ENCODE results near the gene TTLL8.

DNA sequence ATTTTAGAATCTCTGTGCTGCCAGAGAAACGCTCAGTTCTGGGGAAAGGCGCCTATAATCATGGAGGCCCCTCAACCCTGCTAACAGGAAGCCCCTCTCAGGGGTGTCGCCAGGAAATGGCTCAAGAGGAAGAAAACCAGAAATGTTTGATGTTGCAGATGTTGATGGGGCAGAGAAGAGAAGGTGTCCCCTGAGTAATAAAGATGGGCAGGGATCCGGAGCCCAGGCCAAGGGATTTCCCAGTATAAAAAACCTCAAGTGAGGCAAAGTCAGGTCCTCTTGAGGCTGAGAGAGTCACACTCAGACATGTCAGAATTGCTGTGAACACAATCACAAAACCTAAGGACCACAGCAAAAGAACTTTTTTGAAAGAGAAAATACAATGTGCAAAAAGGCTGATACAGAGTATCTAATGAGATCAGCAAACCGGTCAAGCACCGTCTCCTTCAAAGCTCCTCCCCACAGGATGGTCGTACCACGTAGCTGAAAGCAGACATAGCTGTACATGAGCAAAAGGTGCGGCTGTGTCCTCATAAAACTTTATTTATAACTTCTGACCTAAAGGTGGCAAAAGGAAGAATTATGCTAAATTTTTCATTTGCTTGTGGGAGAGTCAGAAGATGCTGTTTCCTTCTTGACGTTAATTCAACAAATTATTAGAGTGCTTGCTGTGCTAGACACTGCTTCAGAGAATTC lies 43.9 kb upstream of the TTLL8 start:
- TF ChIP-seq CTCF (IDR thresholded peaks at IDR 0.05; ENCODE audit: low read depth, low read length) (no peak), POLR2A (IDR thresholded peaks at IDR 0.05; ENCODE audit: extremely low read depth, insufficient read length) (no peak), MYC (IDR thresholded peaks at IDR 0.05; ENCODE audit: low read depth, low read length) (no peak)
- TF ChIP-seq, protein P1, sequence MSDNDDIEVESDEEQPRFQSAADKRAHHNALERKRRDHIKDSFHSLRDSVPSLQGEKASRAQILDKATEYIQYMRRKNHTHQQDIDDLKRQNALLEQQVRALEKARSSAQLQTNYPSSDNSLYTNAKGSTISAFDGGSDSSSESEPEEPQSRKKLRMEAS (IDR thresholded peaks at IDR 0.05; ENCODE audit: low read depth, low read length) = no peak
